Sigmoid colon (tissue), 7 donors: ENCODE results near the gene FGL2. TPM values are rescaled to one million over a fixed set of nuclear protein-coding genes. Genes with fewer than 3 reads are reported as not detected.

Experiments
- DNase-seq: peaks from one replicate; pipeline ENCODE4 v3.0.0-alpha.2; 2019
- H3K27ac ChIP-seq, 4 donors: fragments of 200-600 bp; sonication (generic); one replicate each; pipeline ENCODE4 v1.5.1; 2016 to 2019; ENCODE audit warnings: mild to moderate bottlenecking in 1 of 4
- H3K27me3 ChIP-seq, 3 donors: fragments of 200-600 bp; sonication (generic); one replicate each; pipeline ENCODE4 v1.5.1; 2019; ENCODE audit warnings: mild to moderate bottlenecking in 1 of 3
- H3K36me3 ChIP-seq, 4 donors: fragments of 200-600 bp; sonication (generic); one replicate each; pipeline ENCODE4 v1.5.1; 2016 to 2019
- H3K4me1 ChIP-seq, 4 donors: fragments of 200-600 bp; sonication (generic); one replicate each; pipeline ENCODE4 v1.5.1; 2017 to 2019
- H3K4me3 ChIP-seq, 4 donors: fragments of 200-600 bp; sonication (generic); one replicate each; pipeline ENCODE4 v1.5.1; 2017 to 2019; ENCODE audit warnings: mild to moderate bottlenecking in 2 of 4, moderate library complexity in 1 of 4
- H3K9me3 ChIP-seq, 4 donors: fragments of 200-600 bp in 3 of 4; sonication (generic) in 3 of 4; one replicate each; pipeline versions ENCODE4 v1.5.1 to v1.6.1; 2013 to 2019
- EP300 ChIP-seq, 4 donors: sonication (generic); formaldehyde crosslinking; IDR thresholded peaks; one replicate each; pipeline ENCODE4 v1.6.1; 2017; ENCODE audit warnings: antibody characterized with exemption in 4 of 4
- POLR2A ChIP-seq, 2 donors: fragments of 450-650 bp; IDR thresholded peaks; one replicate each; pipeline ENCODE4 v1.6.1; 2016; ENCODE audit warnings: antibody characterized with exemption in 2 of 2, mild to moderate bottlenecking in 2 of 2, moderate library complexity in 2 of 2
- POLR2AphosphoS5 ChIP-seq, 4 donors: sonication (generic); formaldehyde crosslinking; IDR thresholded peaks; one replicate each; pipeline ENCODE4 v1.6.1; 2017; ENCODE audit warnings: antibody characterized with exemption in 4 of 4
- WGBS, 2 donors: extraction: QIAGEN DNeasy Blood & Tissue Kit; methylation state at CpG; one replicate each; pipeline ENCODE4 v1.1.7; 2013; 5-methylcytosine and 5-hydroxymethylcytosine counted together
- intact Hi-C: fragments of 100-400 bp; cut with DNase I; formaldehyde crosslinking; loops from one replicate; pipeline ENCODE4 v1.15.1; 2023
- polyA plus RNA-seq, 3 donors: library from polyadenylated mRNA; stranded (reverse); fragments of 200-250 nt; gene quantifications; one replicate each; pipeline ENCODE4 v1.2.3, GENCODE V29; 2013
- total RNA-seq, 4 donors: library from RNA; depleted of rRNA; stranded (reverse); fragments of >200 nt; gene quantifications; one replicate each; pipeline ENCODE4 v1.1.0, GENCODE V29; 2016
- TF ChIP-seq, protein P1 (sequence below), 4 experiments: fragments of 450-650 bp in 3 of 4; fragments of 200-600 bp in 1 of 4; IDR thresholded peaks; one replicate each; pipeline ENCODE4 v1.5.1; 2016 to 2019; ENCODE audit warnings: antibody characterized with exemption in 4 of 4, mild to moderate bottlenecking in 3 of 4, moderate library complexity in 2 of 4
- donor health status: healthy with polysubstance abuse.
- donor health status: Bipolar disorder and iron deficiency.
- donor health status: healthy.

FGL2 gene
- total and polyA plus RNA-seq, 7 donors, result 15.0 to 97.4 (median 68.5) TPM

DNA sequence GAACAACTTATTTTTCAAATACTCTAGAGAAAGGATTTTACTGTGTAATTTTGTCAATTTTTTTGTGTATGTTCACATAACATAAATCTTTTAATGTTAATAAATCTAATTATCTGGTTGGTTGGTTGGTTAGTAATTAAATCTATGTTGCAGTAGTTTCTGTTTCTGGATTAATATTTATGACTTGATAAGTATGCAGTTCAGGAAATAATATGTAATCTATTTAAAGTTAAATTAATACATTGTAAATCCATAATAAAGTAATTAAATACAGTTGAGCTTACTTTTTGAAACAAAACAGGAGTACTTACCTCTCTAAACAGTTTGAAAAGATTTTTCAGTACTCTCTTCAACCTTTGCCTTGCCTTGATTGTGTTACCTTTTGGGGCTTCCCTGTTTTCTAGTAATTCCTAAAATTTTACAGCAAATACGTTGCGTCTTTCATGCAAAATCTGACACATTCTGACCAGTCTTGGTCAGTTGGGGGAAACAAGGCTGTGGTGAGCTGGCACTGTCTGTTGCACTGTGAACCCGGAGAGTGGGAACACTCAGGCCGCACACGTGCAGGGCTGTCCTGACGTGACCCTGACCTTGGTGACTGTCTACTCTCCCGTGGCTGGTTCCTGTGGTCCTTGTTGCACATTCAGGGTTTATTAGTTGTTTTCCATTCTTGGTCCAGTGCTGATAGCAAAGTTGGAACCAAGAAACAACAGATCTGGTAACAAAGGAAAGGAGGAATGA, 45.6 kb upstream of the FGL2 start:
- Histone ChIP-seq H3K4me1 (peaks cover 0 to 56% (median 49%) of the 10 kb centered on the region in 4 donors), H3K27me3 (no peaks in the 10 kb centered on the region), H3K27ac (peak overlapping the region; percentile 33 to 85 (median 66)), H3K9me3 (no peaks in the 10 kb centered on the region), H3K36me3 (no peaks in the 10 kb centered on the region), H3K4me3 (no peak overlapping the region)
- TF ChIP-seq EP300 (IDR thresholded peaks at IDR 0.05) (no peak), POLR2A (IDR thresholded peaks at IDR 0.05) (no peak), POLR2AphosphoS5 (IDR thresholded peaks at IDR 0.05) (peak in 1 of 4 donors; percentile 8)
- TF ChIP-seq, protein P1, sequence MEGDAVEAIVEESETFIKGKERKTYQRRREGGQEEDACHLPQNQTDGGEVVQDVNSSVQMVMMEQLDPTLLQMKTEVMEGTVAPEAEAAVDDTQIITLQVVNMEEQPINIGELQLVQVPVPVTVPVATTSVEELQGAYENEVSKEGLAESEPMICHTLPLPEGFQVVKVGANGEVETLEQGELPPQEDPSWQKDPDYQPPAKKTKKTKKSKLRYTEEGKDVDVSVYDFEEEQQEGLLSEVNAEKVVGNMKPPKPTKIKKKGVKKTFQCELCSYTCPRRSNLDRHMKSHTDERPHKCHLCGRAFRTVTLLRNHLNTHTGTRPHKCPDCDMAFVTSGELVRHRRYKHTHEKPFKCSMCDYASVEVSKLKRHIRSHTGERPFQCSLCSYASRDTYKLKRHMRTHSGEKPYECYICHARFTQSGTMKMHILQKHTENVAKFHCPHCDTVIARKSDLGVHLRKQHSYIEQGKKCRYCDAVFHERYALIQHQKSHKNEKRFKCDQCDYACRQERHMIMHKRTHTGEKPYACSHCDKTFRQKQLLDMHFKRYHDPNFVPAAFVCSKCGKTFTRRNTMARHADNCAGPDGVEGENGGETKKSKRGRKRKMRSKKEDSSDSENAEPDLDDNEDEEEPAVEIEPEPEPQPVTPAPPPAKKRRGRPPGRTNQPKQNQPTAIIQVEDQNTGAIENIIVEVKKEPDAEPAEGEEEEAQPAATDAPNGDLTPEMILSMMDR (IDR thresholded peaks at IDR 0.05), result no peak
- DNase-seq, result peak; percentile 67
- 82 to 85% methylated on average over 7 of the region's 7 CpGs for WGBS, 2 donors
- intact Hi-C loops, result loop anchor here (5.0 kb wide), 1 partner anchor 118 kb away; no protein-coding TSS in a partner anchor

DNA sequence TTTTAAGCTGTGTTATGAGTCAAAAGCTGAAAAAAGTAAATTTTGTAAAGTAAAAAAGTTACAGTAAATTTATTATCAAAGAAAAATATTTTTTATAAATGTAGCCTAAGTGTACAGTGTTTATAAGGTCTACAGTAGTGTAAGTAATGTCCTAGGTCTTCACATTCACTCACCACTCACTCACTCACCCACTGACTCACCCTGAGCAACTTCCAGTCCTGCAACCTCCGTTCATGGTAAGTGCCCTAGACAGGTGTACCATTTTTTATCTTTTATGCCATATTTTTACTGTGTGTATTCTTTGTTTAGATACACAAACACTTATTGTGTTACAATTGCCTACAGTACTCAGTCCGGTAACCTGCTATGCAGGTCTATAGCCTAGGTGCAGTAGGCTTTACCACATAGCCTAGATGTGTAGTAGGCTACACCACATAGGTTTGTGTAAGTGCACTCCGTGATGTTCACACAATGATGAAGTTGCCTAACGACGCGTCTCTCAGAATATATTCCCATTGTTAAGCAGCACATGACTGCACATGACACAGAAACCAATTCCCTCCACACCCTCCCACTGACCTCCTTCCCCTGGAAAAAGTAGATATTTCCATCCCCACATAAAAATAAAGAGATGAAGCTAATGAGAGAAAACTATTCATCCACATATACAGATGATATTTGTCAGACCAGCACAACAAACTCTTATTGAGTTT, 44.8 kb upstream of the FGL2 start:
- H3K36me3 ChIP-seq, result no peaks in the 10 kb centered on the region
- H3K9me3 ChIP-seq, result no peaks in the 10 kb centered on the region
- peak overlapping the region; percentile 73 to 85 (median 77) for H3K27ac ChIP-seq
- intact Hi-C loops, result loop anchor here (5.0 kb wide), 1 partner anchor 83 kb away; no protein-coding TSS in a partner anchor
- H3K4me1 ChIP-seq, result peaks cover 0 to 56% (median 49%) of the 10 kb centered on the region in 4 donors
- no peak for TF ChIP-seq POLR2AphosphoS5 (IDR thresholded peaks at IDR 0.05)
- no peak for TF ChIP-seq POLR2A (IDR thresholded peaks at IDR 0.05)
- TF ChIP-seq EP300 (IDR thresholded peaks at IDR 0.05), result no peak
- TF ChIP-seq, protein P1 (IDR thresholded peaks at IDR 0.05), result no peak
- no peak overlapping the region for H3K4me3 ChIP-seq
- DNase-seq, result no peak
- 74 to 89% methylated on average over 6 of the region's 6 CpGs for WGBS, 2 donors
- H3K27me3 ChIP-seq, result no peaks in the 10 kb centered on the region

DNA sequence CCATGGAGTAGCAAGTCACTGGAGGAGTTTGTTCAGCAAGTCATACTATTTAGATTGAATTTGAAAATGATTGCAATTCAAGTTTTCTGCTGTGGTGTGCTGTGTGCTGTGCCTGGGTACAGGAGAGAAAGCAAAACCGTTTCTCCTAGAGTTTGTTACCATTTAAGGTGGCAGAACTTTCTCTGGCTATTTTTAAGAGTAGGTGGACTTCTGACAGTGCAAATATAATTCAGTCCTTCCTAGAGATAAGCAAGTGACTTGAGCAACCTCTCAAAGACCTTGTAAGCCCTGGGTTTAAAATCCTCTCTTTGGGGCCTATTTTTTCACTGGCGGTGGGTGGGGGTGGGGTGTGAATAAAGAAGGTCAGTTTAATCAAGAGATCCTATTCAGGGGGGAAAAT, 42.9 kb upstream of the FGL2 start:
- intact Hi-C loops, result loop anchor here (5.0 kb wide), 1 partner anchor 85 kb away; no protein-coding TSS in a partner anchor
- H3K9me3 ChIP-seq, result no peaks in the 10 kb centered on the region
- whole genome bisulfite sequencing, 2 donors, result 54 to 78% methylated on average over 2 of the region's 2 CpGs
- DNase-seq, result no peak
- no peak for TF ChIP-seq POLR2A (IDR thresholded peaks at IDR 0.05)
- TF ChIP-seq, protein P1 (IDR thresholded peaks at IDR 0.05), result no peak
- TF ChIP-seq POLR2AphosphoS5 (IDR thresholded peaks at IDR 0.05), result no peak
- no peak for TF ChIP-seq EP300 (IDR thresholded peaks at IDR 0.05)
- peaks cover 0 to 69% (median 58%) of the 10 kb centered on the region in 4 donors for H3K4me1 ChIP-seq
- H3K36me3 ChIP-seq, result no peaks in the 10 kb centered on the region
- no peaks in the 10 kb centered on the region for H3K27me3 ChIP-seq
- peak overlapping the region in 3 of 4 donors; percentile 1 to 22 (median 6) for H3K4me3 ChIP-seq
- peak overlapping the region; percentile 73 to 85 (median 77) for H3K27ac ChIP-seq

DNA sequence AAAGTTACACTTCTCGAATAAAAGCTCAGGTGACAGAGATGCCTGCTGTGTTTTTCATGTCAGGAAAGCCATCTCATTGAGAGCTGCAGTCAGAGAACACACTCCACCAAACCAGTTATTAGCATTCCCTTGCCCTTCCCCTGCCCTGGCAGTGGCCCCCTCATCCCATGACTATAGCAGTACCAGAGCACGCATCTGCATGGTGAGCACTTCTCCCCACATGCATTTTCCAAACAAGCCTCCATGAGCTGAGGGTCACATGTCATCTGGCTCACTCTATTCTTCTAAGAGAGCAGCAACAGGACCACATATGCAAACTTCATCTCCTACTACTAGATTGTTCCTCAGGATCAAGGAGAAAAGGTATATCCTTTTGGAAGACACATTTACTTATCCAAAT, 42.4 kb upstream of the FGL2 start:
- TF ChIP-seq, protein P1 (IDR thresholded peaks at IDR 0.05), result no peak
- TF ChIP-seq EP300 (IDR thresholded peaks at IDR 0.05), result no peak
- peak in 1 of 4 donors; percentile 38 for TF ChIP-seq POLR2AphosphoS5 (IDR thresholded peaks at IDR 0.05)
- TF ChIP-seq POLR2A (IDR thresholded peaks at IDR 0.05), result no peak
- intact Hi-C loops, result loop anchor here (5.0 kb wide), 1 partner anchor 85 kb away; no protein-coding TSS in a partner anchor
- H3K4me3 ChIP-seq, result peak overlapping the region in 1 of 4 donors; percentile 6

More for the DNA sequence above, 42.4 kb upstream of the FGL2 start:
- Histone ChIP-seq H3K27ac (peak overlapping the region; percentile 73 to 85 (median 77)), H3K36me3 (no peaks in the 10 kb centered on the region), H3K27me3 (no peaks in the 10 kb centered on the region), H3K4me1 (peaks cover 0 to 72% (median 58%) of the 10 kb centered on the region in 4 donors), H3K9me3 (no peaks in the 10 kb centered on the region)
- DNase-seq, result no peak
- 92 to 94% methylated on average over 2 of the region's 2 CpGs for WGBS, 2 donors
